Right ventricle myocardium inferior (tissue), 1 donor: Measurements from ENCODE around the gene HAND1. TPM values are rescaled to one million over a fixed set of nuclear protein-coding genes. Genes with fewer than 3 reads are reported as not detected.

Experiments
- ATAC-seq: fragments of 200-7000 bp; cut with Tn5 transposase; one replicate; pipeline ENCODE4 v1.9.1; 2020; ENCODE audit warnings: mild to moderate bottlenecking, moderate library complexity
- DNase-seq: peaks from one replicate; pipeline ENCODE4 v3.0.0; 2021; ENCODE audit errors: missing footprints
- intact Hi-C: fragments of 100-400 bp; cut with DNase I; formaldehyde crosslinking; loops from one replicate; pipeline ENCODE4 v1.11.0; 2022
- total RNA-seq: library from RNA; stranded (reverse); fragmentation: NEBNext Ultra II Directional; extraction: Animal tissue kit (Norgen Biotek cat#: 25700); gene quantifications from one replicate; pipeline ENCODE4 v1.2.1, GENCODE V29; 2021
- donor health status: DM: no; HTN: yes; CAD: no; lungs with severe emphysema.

Gene HAND1
- total RNA-seq, 1 donor from 2014 or later, result 29.8 TPM

GRCh38 chr5:154470947-154471870 is 6.8 kb downstream of the HAND1 start:
- DNase-seq (no peak), ATAC-seq (no peak)
- intact Hi-C loops, result loop anchor here (10.0 kb wide), 2 partner anchors 284 to 384 kb away; partner anchors contain the start of genes CNOT8, FAXDC2 and LARP1

DNA sequence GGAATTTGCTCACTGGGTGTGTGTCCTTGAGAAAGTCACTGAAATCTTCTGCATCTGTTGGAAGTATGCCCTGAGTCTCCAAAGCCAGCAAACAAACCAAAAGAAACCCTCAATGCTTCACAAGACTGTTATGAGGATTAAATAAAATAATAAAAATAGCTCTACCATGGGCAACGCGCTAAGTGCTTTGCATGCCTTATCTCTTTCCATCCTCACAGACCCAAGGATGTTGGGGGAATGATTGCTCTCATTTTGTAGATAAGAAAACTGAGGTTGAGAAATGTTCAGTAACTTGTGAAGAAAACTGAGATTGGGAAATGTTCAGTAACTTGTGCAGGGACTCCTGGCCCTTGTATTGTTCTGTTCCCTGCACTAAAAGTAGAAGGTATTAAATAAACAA is 7.9 kb downstream of the HAND1 start:
- no peak for DNase-seq
- ATAC-seq, result no peak
- intact Hi-C loops, result loop anchor here (10.0 kb wide), 2 partner anchors 285 to 385 kb away; partner anchors contain the start of genes CNOT8, FAXDC2 and LARP1

GRCh38 chr5:154467655-154468354 is 10.2 kb downstream of the HAND1 start:
- peak; percentile 85 for ATAC-seq
- peak; percentile 90 for DNase-seq
- intact Hi-C loops, result loop anchor here (1.0 to 5.0 kb wide), 2 partner anchors 54 to 142 kb away; no protein-coding TSS in a partner anchor

DNA sequence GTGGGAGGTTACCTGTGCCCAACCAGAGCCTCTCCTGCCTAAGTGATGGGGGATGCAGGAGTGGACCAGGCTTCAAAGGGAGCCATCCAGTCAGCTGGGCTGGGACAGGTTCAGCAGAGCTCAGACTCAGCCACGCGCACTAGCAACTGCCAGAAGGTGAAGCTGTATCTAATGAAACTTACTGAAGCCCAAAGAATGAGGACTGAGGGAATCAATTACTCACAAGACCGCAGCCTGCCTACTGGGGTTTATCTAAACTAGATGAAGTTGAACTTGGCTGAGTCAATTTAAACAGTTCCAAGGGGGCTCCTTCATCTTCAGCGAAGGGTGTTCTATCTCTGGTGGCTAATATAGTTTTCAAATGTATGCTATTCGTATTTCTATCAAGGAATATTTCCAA is 11.4 kb downstream of the HAND1 start:
- ATAC-seq (no peak), DNase-seq (no peak)
- intact Hi-C loops, result loop anchor here (1.0 to 5.0 kb wide), 2 partner anchors 56 to 144 kb away; no protein-coding TSS in a partner anchor

DNA sequence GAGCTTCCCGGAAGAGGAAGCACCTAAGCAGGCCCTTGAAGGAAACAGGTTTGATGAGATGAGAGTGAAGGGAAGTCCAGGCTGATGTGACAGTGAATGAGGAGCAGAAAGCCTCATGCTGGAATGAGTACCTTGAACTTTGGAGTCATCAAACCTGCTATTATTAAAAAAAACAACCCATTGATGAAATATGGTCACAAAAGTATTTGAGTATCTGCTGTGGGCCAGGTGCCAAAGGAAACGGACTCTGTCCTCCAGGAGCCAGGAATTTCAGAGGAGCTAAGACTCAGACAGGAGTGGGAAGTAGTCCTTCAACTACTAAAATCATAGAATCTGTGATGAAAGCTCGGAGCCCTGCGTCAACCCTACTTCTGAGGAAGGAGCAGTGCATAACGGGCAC is 11.9 kb downstream of the HAND1 start:
- DNase-seq, result no peak
- no peak for ATAC-seq
- intact Hi-C loops, result loop anchor here (5.0 kb wide), 1 partner anchor 56 kb away; no protein-coding TSS in a partner anchor

- no peak for DNase-seq
- ATAC-seq, result no peak
- intact Hi-C loops, result loop anchor here (5.0 kb wide), 1 partner anchor 57 kb away; no protein-coding TSS in a partner anchor
These were observed 12.9 kb downstream of the HAND1 start for GRCh38 chr5:154465169-154465568.

GRCh38 chr5:154464438-154464837 is 13.6 kb downstream of the HAND1 start:
- DNase-seq (no peak), ATAC-seq (no peak)
- intact Hi-C loops, result no loop called here

GRCh38 chr5:154461531-154461930 is 16.5 kb downstream of the HAND1 start:
- DNase-seq (no peak), ATAC-seq (no peak)
- intact Hi-C loops, result no loop called here

- no peak for ATAC-seq
- DNase-seq, result no peak
- intact Hi-C loops, result no loop called here
These were observed 17.9 kb downstream of the HAND1 start for GRCh38 chr5:154460172-154460571.

DNA sequence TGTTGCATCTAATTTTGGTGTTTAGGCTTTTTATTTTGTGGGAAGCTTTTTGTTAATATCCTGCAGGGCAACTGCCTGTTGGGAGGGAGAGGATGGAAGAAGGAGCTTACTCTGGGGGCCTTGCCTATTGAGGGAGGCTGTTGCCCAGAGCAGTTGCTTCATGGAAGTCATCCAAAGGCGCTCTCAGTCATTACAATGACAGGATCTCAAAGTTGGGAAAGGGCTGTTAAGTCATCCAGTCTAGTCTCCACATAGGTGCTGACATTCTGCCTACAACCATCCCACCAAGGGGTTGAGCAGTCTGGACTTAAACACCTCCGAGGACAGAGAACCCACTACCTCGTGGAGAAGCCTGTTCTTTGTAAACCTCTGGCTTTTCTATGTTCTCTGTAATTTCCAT is 19.0 kb downstream of the HAND1 start:
- peak; percentile 58 for ATAC-seq

DNA sequence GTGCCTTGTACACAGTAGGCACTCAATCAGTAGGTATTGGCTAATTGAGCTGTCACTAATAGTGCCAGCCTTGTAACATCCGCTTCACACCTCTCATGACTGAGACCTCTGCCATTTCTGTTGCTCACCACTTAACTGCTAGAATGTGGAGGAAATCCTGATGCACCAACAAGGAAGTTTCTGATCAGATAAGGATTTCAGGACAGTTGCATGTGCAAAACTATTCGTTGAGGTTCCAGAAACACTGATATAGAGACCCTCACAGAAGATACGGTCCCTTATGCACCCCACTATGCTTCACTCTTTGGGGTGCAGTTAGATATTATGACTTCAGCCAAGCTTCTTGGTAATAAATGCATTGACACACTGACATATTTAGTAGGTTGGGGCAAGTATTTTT is 21.5 kb downstream of the HAND1 start:
- ATAC-seq (no peak), DNase-seq (no peak)
- intact Hi-C loops, result no loop called here

More for the DNA sequence above, 19.0 kb downstream of the HAND1 start:
- intact Hi-C loops, result no loop called here
- DNase-seq, result no peak

DNA sequence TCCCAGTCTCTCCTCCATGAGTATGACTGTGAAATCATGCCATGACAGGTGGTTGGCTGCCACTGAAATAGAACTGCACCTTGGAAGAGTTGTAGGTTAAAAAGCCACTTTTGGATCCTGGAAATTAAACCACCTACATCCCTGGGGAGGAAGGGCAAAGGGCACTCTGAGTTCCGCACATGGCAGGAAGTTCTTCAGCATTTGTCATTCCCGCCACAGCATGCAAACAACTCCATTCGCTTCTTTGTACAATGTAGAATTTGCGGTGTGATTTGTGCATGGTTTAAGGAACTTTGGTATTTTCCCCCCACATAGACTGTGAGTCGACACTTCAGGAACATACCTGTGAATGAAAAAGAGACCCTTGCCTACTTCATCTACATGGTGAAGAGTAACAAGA is 22.4 kb downstream of the HAND1 start:
- DNase-seq, result no peak
- intact Hi-C loops, result no loop called here
- ATAC-seq, result no peak

- ATAC-seq (no peak), DNase-seq (no peak)
- intact Hi-C loops, result no loop called here
These were observed 26.1 kb downstream of the HAND1 start for GRCh38 chr5:154451957-154452356.

DNA sequence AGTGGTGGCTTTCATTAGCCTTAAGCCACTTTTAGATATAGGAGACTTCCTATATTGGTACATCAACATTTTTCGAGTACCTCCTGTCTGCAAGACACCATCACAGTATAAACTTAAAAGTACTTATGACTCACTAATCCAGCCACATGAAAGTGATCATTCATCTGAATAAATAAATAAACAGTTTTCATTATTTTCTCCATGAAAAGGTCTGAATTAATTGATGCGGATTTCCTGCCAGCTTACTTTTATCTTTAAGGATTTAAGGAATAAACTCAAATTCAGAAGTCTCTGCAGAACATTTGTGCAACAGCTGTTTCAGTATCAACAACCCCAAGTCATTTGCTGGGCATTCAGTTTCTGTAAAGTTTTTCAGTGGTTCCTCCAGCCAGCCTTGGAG is 28.2 kb downstream of the HAND1 start:
- intact Hi-C loops, result no loop called here

GRCh38 chr5:154447089-154447725 is 30.8 kb downstream of the HAND1 start:
- intact Hi-C loops, result no loop called here
- ATAC-seq, result no peak
- DNase-seq, result no peak

More for the DNA sequence above, 28.2 kb downstream of the HAND1 start:
- ATAC-seq (no peak), DNase-seq (no peak)

DNA sequence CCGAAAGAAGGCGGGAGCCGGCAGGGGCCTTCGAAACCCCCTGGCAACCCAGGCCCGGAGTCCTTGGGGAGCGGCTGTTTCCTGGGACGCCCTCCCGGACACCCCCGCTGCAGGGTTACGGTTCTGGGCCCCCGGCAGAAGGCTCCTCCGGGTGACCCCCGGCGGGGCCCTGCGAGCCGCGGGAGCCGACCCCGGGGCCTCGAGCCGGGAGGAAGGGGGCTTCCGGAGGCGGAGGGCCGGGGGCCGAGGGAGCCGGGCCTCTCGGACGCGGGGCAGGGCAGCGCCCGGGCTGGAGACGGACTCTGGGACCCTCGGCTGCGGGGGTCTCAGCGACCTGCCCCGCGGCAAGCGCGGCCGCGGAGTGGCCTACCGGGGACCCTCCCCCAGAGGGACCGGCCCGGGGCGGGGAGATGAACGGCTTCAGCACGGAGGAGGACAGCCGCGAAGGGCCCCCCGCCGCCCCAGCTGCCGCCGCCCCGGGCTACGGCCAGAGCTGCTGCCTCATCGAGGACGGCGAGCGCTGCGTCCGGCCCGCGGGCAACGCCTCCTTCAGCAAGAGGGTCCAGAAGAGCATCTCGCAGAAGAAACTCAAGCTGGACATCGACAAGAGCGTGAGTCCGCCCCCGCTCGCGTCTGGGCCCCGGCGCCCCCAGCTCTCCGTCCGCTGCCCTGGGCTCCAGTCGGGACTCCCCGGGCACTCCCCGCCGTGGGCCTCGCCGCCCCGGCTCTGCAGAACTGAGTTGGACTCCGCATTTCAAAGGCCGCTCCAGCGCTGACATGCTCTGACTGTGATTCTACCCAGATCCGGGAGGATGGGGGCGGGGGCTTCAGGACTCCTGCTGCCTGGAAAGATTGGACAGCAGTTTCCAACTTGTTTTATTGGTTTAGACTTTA is 31.6 kb downstream of the HAND1 start:
- DNase-seq (peak; percentile 80), ATAC-seq (peak; percentile 17)
- intact Hi-C loops, result no loop called here

- peak; percentile 97 for DNase-seq
- peak; percentile 98 for ATAC-seq
- intact Hi-C loops, result no loop called here
These were observed 32.4 kb downstream of the HAND1 start, which contains the start of gene SAP30L for GRCh38 chr5:154445422-154446194. Gene SAP30L (plus strand): TSS chr5:154445997. CDS start chr5:154446605, 608 bp downstream.
